ENCODE measurements around the gene PRKCZ. TPM values are rescaled to one million over a fixed set of nuclear protein-coding genes. Genes with fewer than 3 reads are reported as not detected.

Gene PRKCZ
- total RNA-seq, 1 experiment from 2014 or later: 36.0 TPM

DNA sequence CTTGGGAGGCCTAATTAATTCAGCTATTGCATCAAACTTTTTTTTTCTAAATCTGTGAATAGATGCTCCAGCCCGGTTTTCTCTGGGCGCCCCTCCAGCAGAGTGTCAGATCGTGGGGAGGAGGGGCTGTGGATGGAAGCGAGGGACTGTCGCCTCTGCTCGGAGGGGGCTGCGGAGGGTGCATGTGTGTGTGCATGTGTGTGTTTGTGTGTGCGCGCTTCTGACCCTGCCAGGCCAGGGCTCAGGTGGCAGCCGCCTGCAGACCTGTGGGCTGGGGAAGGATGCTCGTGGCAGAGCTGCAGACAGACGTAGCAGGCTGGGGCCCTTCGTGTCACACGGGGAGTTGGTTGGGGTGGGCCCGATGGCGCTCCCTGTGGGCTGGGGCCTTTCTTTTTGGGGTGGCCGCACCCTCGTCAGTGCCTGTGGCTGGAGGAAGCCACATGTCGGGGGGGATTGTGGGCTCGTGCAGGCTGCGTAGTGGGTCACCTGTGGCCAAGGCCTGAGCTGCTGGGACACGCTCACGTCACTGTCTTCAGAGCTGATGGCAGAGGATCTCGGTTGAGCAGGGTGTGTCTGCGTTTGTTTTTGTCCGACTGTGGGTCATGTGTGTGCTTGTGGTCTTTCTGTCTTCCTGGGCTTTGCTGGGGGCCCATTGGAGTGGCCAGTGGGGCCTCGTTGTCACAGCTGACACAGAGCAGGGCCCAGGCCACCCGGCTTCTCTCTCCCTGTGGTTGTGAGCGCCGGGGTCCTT, 180.7 kb downstream of the PRKCZ start:
- Histone ChIP-seq H3K79me2 (ENCODE audit: low read depth) (peaks cover 75% of the 10 kb centered on the region), H3K4me3 (peak overlapping the region; percentile 93), H3K27me3 (ENCODE audit: insufficient read depth, low read depth) (no peaks in the 10 kb centered on the region), H3K36me3 (ENCODE audit: low read depth) (no peaks in the 10 kb centered on the region), H4K20me1 (ENCODE audit: insufficient read depth) (peaks cover 66% of the 10 kb centered on the region), H3K9me3 (ENCODE audit: insufficient read depth, low read depth) (no peaks in the 10 kb centered on the region), H3K9me2 (ENCODE audit: insufficient read depth) (no peaks in the 10 kb centered on the region), H3K4me1 (replicated peaks; ENCODE audit: insufficient read depth) (peaks cover 47% of the 10 kb centered on the region), H3K4me2 (peak overlapping the region; percentile 99), H3F3A (ENCODE audit: insufficient read depth, low read depth) (peaks cover 30% of the 10 kb centered on the region), H2AFZ (no peak overlapping the region), H3K27ac (no peak overlapping the region)
- CTCF ChIA-PET: interaction anchor here (0.7 kb wide), 1 partner anchor 73 kb away, joined by 4 read pairs; no protein-coding TSS in a partner anchor
- TF ChIP-seq, protein P1, sequence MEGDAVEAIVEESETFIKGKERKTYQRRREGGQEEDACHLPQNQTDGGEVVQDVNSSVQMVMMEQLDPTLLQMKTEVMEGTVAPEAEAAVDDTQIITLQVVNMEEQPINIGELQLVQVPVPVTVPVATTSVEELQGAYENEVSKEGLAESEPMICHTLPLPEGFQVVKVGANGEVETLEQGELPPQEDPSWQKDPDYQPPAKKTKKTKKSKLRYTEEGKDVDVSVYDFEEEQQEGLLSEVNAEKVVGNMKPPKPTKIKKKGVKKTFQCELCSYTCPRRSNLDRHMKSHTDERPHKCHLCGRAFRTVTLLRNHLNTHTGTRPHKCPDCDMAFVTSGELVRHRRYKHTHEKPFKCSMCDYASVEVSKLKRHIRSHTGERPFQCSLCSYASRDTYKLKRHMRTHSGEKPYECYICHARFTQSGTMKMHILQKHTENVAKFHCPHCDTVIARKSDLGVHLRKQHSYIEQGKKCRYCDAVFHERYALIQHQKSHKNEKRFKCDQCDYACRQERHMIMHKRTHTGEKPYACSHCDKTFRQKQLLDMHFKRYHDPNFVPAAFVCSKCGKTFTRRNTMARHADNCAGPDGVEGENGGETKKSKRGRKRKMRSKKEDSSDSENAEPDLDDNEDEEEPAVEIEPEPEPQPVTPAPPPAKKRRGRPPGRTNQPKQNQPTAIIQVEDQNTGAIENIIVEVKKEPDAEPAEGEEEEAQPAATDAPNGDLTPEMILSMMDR (conservative IDR thresholded peaks at IDR 0.05): no peak
- intact Hi-C loops (cut with micrococcal nuclease; ENCODE audit: unreplicated experiment): loop anchor here (5.0 kb wide), 1 partner anchor 34 kb away; no protein-coding TSS in a partner anchor
- POLR2A ChIA-PET (ENCODE audit: unreplicated experiment): no interaction called here
- BruUV-seq (replicated peaks): no TSS peak
- peak in 1 of 2 experiments; percentile 45 for DNase-seq

DNA sequence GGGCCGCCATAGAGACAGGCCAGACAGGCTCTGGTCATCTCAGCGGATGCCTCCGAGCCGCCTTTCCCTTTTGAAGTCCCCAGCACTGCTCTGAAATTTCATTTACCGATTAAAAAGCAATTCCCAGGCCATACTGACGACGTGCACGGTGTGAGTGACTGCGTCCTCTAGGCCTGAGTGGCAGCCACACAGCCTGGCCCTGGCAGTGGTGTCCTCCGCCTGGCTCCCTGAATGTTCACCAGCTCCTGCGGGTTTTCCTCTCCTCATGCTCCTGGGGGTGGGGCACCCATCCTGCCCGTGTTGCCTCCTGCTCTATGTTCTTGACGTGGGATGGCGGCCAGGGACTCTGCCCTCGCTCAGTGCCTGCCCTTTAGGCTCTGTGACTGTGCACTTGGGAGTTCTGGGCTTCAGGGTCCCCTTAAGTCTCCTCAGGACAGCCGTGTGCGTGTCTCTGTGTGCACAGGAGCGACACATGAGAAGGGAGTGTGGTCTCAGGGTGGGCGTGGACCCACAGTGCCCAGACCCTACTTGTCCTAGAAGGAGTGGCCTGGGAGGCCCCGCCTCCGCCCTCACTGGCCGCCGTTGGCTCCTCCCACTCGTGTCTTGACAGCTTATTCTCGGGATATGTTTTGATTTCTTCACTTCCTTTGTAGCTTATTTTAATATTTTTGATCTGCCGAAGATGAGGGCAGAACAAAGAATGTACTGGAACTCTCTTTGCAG, 181.5 kb downstream of the PRKCZ start:
- Histone ChIP-seq H3K4me3 (peak overlapping the region; percentile 93), H2AFZ (no peak overlapping the region), H3K4me1 (replicated peaks; ENCODE audit: insufficient read depth) (peaks cover 52% of the 10 kb centered on the region), H3K79me2 (ENCODE audit: low read depth) (peaks cover 81% of the 10 kb centered on the region), H3F3A (ENCODE audit: insufficient read depth, low read depth) (peaks cover 29% of the 10 kb centered on the region), H3K9me3 (ENCODE audit: insufficient read depth, low read depth) (no peaks in the 10 kb centered on the region), H3K4me2 (peak overlapping the region; percentile 99), H3K27me3 (ENCODE audit: insufficient read depth, low read depth) (no peaks in the 10 kb centered on the region), H4K20me1 (ENCODE audit: insufficient read depth) (peaks cover 73% of the 10 kb centered on the region), H3K27ac (no peak overlapping the region), H3K36me3 (ENCODE audit: low read depth) (no peaks in the 10 kb centered on the region), H3K9me2 (ENCODE audit: insufficient read depth) (no peaks in the 10 kb centered on the region)
- peak; percentile 46 to 53 for DNase-seq
- intact Hi-C loops (cut with micrococcal nuclease; ENCODE audit: unreplicated experiment): loop anchor here (5.0 kb wide), 1 partner anchor 34 kb away; no protein-coding TSS in a partner anchor
- no TSS peak for BruUV-seq (replicated peaks)
- TF ChIP-seq, protein P1 (conservative IDR thresholded peaks at IDR 0.05): no peak
- no peak for TF ChIP-seq EZH2 (IDR thresholded peaks at IDR 0.05; ENCODE audit: low read depth)
- ChIA-PET CTCF (no interaction called here), POLR2A (ENCODE audit: unreplicated experiment) (no interaction called here)

DNA sequence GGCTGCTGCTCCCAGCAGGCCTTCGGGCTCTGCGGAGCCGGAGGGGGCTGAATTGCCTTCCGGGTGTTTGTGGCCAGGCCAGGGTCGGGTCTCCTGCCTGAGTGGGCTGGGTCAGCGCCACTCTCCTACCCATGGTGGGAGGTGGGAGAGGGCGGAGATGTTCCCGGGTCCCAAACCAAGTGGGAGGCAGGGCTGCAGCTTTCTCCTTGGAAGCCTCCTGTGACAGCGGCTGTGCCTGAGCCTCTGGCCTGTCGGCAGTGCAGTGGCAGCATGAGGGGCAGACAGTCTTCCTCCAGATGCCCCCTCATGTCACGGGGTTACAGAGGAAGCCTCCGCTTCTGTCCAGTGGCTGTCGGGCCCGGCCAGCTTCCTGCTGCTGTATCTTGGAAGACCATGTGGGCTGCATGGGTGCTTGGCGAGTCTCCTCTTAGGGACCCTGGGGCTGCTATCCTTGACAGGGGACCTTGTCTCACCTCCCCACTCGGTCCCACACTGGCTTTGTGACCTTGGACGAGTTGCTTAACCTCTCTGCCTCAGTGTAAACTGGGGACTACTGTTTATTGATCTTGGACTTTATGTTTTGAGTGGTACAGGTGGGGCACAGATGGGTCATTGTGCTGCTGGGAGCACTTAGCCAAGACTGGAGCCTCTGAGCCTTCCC, 182.2 kb downstream of the PRKCZ start:
- ChIA-PET POLR2A (ENCODE audit: unreplicated experiment) (no interaction called here), CTCF (no interaction called here)
- Histone ChIP-seq H3K27ac (no peak overlapping the region), H3K4me3 (peak overlapping the region; percentile 93; the same call in 1 of the 2 replicates), H3K36me3 (ENCODE audit: low read depth) (no peaks in the 10 kb centered on the region), H2AFZ (no peak overlapping the region), H3K79me2 (ENCODE audit: low read depth) (peaks cover 87% of the 10 kb centered on the region), H3F3A (ENCODE audit: insufficient read depth, low read depth) (peaks cover 29% of the 10 kb centered on the region), H3K27me3 (ENCODE audit: insufficient read depth, low read depth) (no peaks in the 10 kb centered on the region), H4K20me1 (ENCODE audit: insufficient read depth) (peaks cover 80% of the 10 kb centered on the region), H3K4me2 (peak overlapping the region; percentile 99), H3K9me3 (ENCODE audit: insufficient read depth, low read depth) (no peaks in the 10 kb centered on the region), H3K4me1 (replicated peaks; ENCODE audit: insufficient read depth) (peaks cover 52% of the 10 kb centered on the region), H3K9me2 (ENCODE audit: insufficient read depth) (no peaks in the 10 kb centered on the region)
- intact Hi-C loops (cut with micrococcal nuclease; ENCODE audit: unreplicated experiment): loop anchor here (5.0 kb wide), 1 partner anchor 35 kb away; no protein-coding TSS in a partner anchor
- no TSS peak for BruUV-seq (replicated peaks)
- TF ChIP-seq, protein P1 (conservative IDR thresholded peaks at IDR 0.05): no peak
- no peak for TF ChIP-seq EZH2 (IDR thresholded peaks at IDR 0.05; ENCODE audit: low read depth)
- no peak for DNase-seq

All from PC-9 (cell line).